HCT116 (cell line): Measurements from ENCODE around the gene NCBP3. TPM values are rescaled to one million over a fixed set of nuclear protein-coding genes. Genes with fewer than 3 reads are reported as not detected.
A peak's percentile ranks its signal among the peaks of the same experiment; 100 is the strongest.

ENCODE experiments used
- ATAC-seq: fragments of 200-7000 bp; cut with Tn5 transposase; 2 replicates; pipeline ENCODE4 v1.9.1; 2020; ENCODE audit warnings: mild to moderate bottlenecking, moderate library complexity
- BruUV-seq: library from RNA; stranded (reverse); fragments of 400-500 nt; replicated peaks from 2 replicates; lab custom pipeline; 2021; lab: Mats Ljungman, UMichigan
- CTCF ChIA-PET: fragments of 300-600 bp; sonication (Branson Sonifier 250); formaldehyde crosslinking; loops from one replicate; lab custom pipeline; 2021; ENCODE audit warnings: antibody characterized with exemption; lab: Charles Lee
- POLR2A ChIA-PET: fragments of 300-600, 350-600 bp; sonication (Branson Sonifier 250); formaldehyde crosslinking; loops from one replicate; lab custom pipeline; 2021; ENCODE audit warnings: antibody characterized with exemption; lab: Charles Lee
- RAD21 ChIA-PET, 2 experiments: fragments of 300-600 bp; sonication (Branson Sonifier 250); formaldehyde crosslinking; loops; one replicate each; lab custom pipeline; 2023; ENCODE audit warnings: low total read pairs in 2 of 2; ENCODE audit not compliant: uncharacterized antibody in 2 of 2, unreplicated experiment in 2 of 2, low non-redundant PET in 1 of 2; lab: Charles Lee
- DNase-seq: peaks from one replicate; pipeline ENCODE4 v3.0.0-alpha.2; 2010; ENCODE audit warnings: low read depth, low spot score
- H2AFZ ChIP-seq: fragments of 200-600 bp; shearing (Covaris generic), sonication (generic); 2 replicates; pipeline ENCODE4 v1.6.1; 2017; ENCODE audit warnings: low read depth, mixed run types, mixed read lengths, antibody characterized with exemption, low read length; ENCODE audit not compliant: poor library complexity, severe bottlenecking
- H3K27ac ChIP-seq: 2 replicates; pipeline ENCODE4 v1.5.1; 2012; ENCODE audit warnings: low read depth, low read length
- H3K27me3 ChIP-seq: fragments of 200-600 bp; sonication (generic); 2 replicates; pipeline ENCODE4 v1.6.1; 2016; ENCODE audit warnings: mixed run types, low read length, mixed read lengths; ENCODE audit not compliant: insufficient read depth
- H3K36me3 ChIP-seq, 2 experiments: fragments of 200-500 bp in 1 of 2; fragments of 200-600 bp in 1 of 2; sonication (Bioruptor generic) in 1 of 2; sonication (generic) in 1 of 2; 2 replicates each; pipeline versions ENCODE4 v1.5.1 to v1.6.1; 2014 to 2016; ENCODE audit warnings: low read length in 2 of 2, inconsistent platforms in 1 of 2, mixed read lengths in 1 of 2, mixed run types in 1 of 2; ENCODE audit not compliant: insufficient read depth in 2 of 2, control insufficient read depth in 1 of 2
- H3K4me1 ChIP-seq, 2 experiments: fragments of 200-600 bp in 1 of 2; sonication (generic) in 1 of 2; 2 replicates each; pipeline versions ENCODE4 v1.5.1 to v1.6.1; 2012 to 2017; ENCODE audit warnings: low read length in 2 of 2, inconsistent platforms in 1 of 2, mild to moderate bottlenecking in 1 of 2, mixed read lengths in 1 of 2, mixed run types in 1 of 2, moderate library complexity in 1 of 2; ENCODE audit not compliant: insufficient read depth in 2 of 2, control insufficient read depth in 1 of 2
- H3K4me2 ChIP-seq: fragments of 200-600 bp; sonication (generic); 2 replicates; pipeline ENCODE4 v1.6.1; 2017; ENCODE audit warnings: mixed run types, low read length, mixed read lengths
- H3K4me3 ChIP-seq, 2 experiments: fragments of 200-600 bp in 1 of 2; sonication (generic) in 1 of 2; replicated peaks in 1 of 2; 2 replicates each; pipeline ENCODE4 v1.5.1; 2011 to 2016; ENCODE audit warnings: low read length in 2 of 2, control low read depth in 1 of 2, low read depth in 1 of 2, mild to moderate bottlenecking in 1 of 2, mixed read lengths in 1 of 2, mixed run types in 1 of 2
- H3K79me2 ChIP-seq: fragments of 200-600 bp; sonication (generic); 2 replicates; pipeline ENCODE4 v1.6.1; 2017; ENCODE audit warnings: mild to moderate bottlenecking, mixed run types, low read length, moderate library complexity, mixed read lengths; ENCODE audit not compliant: insufficient read depth
- H3K9ac ChIP-seq: fragments of 200-600 bp; sonication (generic); 2 replicates; pipeline ENCODE4 v1.6.1; 2016; ENCODE audit warnings: low read length, mixed read lengths
- H3K9me2 ChIP-seq: fragments of 200-600 bp; sonication (generic), shearing (Covaris generic); 2 replicates; pipeline ENCODE4 v1.6.1; 2017; ENCODE audit warnings: mixed run types, mild to moderate bottlenecking, moderate library complexity; ENCODE audit not compliant: insufficient read depth
- H3K9me3 ChIP-seq, 2 experiments: fragments of 200-500 bp in 1 of 2; fragments of 200-600 bp in 1 of 2; sonication (Bioruptor generic) in 1 of 2; sonication (generic) in 1 of 2; 2 replicates each; pipeline ENCODE4 v1.6.1; 2014 to 2017; ENCODE audit warnings: low read length in 2 of 2, mixed read lengths in 2 of 2, inconsistent platforms in 1 of 2, low read depth in 1 of 2, mild to moderate bottlenecking in 1 of 2, mixed run types in 1 of 2, moderate library complexity in 1 of 2; ENCODE audit not compliant: control insufficient read depth in 1 of 2, insufficient read depth in 1 of 2
- H4K20me1 ChIP-seq: fragments of 200-600 bp; sonication (generic), shearing (Covaris generic); 2 replicates; pipeline ENCODE4 v1.6.1; 2017; ENCODE audit warnings: mixed run types, mild to moderate bottlenecking, moderate library complexity; ENCODE audit not compliant: insufficient read depth
- CBX3 ChIP-seq: IDR thresholded peaks from 2 replicates; pipeline ENCODE4 v1.6.1; 2012; ENCODE audit warnings: low read depth
- EGR1 ChIP-seq: IDR thresholded peaks from 2 replicates; pipeline ENCODE4 v1.6.1; 2012; ENCODE audit warnings: low read depth
- EZH2phosphoT487 ChIP-seq: fragments of 200-600 bp; IDR thresholded peaks from 2 replicates; pipeline ENCODE4 v1.6.1; 2018; ENCODE audit warnings: antibody characterized with exemption, borderline replicate concordance
- FOSL1 ChIP-seq: IDR thresholded peaks from 2 replicates; pipeline ENCODE4 v1.6.1; 2012; ENCODE audit warnings: low read depth
- MAX ChIP-seq: IDR thresholded peaks from 2 replicates; pipeline ENCODE4 v1.6.1; 2012
- POLR2A ChIP-seq: IDR thresholded peaks from 2 replicates; pipeline ENCODE4 v1.7.0; 2011; ENCODE audit warnings: borderline replicate concordance; ENCODE audit not compliant: insufficient read depth, insufficient read length; ENCODE audit errors: extremely low read depth
- POLR2AphosphoS5 ChIP-seq: IDR thresholded peaks from 2 replicates; pipeline ENCODE4 v1.6.1; 2011; ENCODE audit warnings: mild to moderate bottlenecking, low read depth, low read length, moderate library complexity
- RAD21 ChIP-seq: IDR thresholded peaks from 2 replicates; pipeline ENCODE4 v1.6.1; 2012; ENCODE audit warnings: low read depth, mild to moderate bottlenecking
- YY1 ChIP-seq: IDR thresholded peaks from 2 replicates; pipeline ENCODE4 v1.6.1; 2011; ENCODE audit warnings: low read length, low read depth, moderate library complexity, mild to moderate bottlenecking; ENCODE audit not compliant: insufficient replicate concordance; ENCODE audit errors: extremely low read depth
- ZBTB33 ChIP-seq: IDR thresholded peaks from 2 replicates; pipeline ENCODE4 v1.6.1; 2011; ENCODE audit warnings: mild to moderate bottlenecking, low read length, moderate library complexity; ENCODE audit not compliant: insufficient replicate concordance; ENCODE audit errors: extremely low read depth
- ZNF274 ChIP-seq: fragments of 200-500 bp; sonication (Bioruptor generic); IDR thresholded peaks from 2 replicates; pipeline ENCODE4 v1.6.1; 2014; ENCODE audit warnings: mild to moderate bottlenecking, low read depth, low read length, inconsistent platforms
- intact Hi-C: fragments of 100-400 bp; cut with micrococcal nuclease; formaldehyde crosslinking; loops from 2 replicates; pipeline ENCODE4 v1.10.0; 2022
- total RNA-seq: library from RNA; stranded (reverse); gene quantifications from one replicate; pipeline ENCODE4 v1.2.1, GENCODE V29; 2021; ENCODE audit not compliant: unreplicated experiment
- TF ChIP-seq, protein P1 (sequence below), 3 experiments: fragments of 200-600 bp in 1 of 3; sonication (generic) in 1 of 3; IDR thresholded peaks in 2 of 3; conservative IDR thresholded peaks in 1 of 3; 2 replicates each; pipeline ENCODE4 v1.5.1; 2012 to 2017; ENCODE audit warnings: low read depth in 2 of 3, low read length in 2 of 3, antibody characterized with exemption in 1 of 3, borderline replicate concordance in 1 of 3, control low read depth in 1 of 3, mild to moderate bottlenecking in 1 of 3, mixed read lengths in 1 of 3, mixed run types in 1 of 3, moderate library complexity in 1 of 3; ENCODE audit not compliant: insufficient read depth in 1 of 3
- TF ChIP-seq, protein P2 (sequence below): IDR thresholded peaks from 2 replicates; pipeline ENCODE4 v1.6.1; 2012

Gene NCBP3
- total RNA-seq, 1 experiment from 2014 or later: 46.5 TPM

DNA sequence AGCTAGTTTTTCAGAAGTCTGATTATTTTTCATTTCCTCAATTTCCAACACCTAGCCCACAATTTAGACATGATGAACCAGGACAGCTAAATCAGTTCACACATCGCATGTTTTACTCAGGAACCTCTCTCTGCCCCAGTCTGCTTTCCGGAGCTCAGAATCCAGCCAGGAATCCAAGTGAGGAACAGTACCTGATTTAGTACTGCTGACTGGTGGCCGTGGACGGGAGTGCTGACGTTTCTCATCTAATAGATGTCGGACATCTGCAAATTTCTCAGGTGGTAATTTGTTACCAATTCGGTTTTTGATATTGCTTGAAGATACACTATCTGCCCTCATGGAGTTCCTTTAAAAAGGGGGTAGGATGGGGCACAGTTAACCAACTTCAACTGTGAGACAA, 30.1 kb downstream of the NCBP3 start:
- Histone ChIP-seq H3K27me3 (no peaks in the 10 kb centered on the region), H3K4me1 (no peaks in the 10 kb centered on the region), H2AFZ (no peak overlapping the region), H3K27ac (no peak overlapping the region), H3K4me2 (no peak overlapping the region), H3K79me2 (no peaks in the 10 kb centered on the region), H4K20me1 (no peaks in the 10 kb centered on the region), H3K9me2 (no peaks in the 10 kb centered on the region), H3K9ac (no peak overlapping the region), H3K4me3 (no peak overlapping the region), H3K9me3 (no peaks in the 10 kb centered on the region), H3K36me3 (peaks cover 29 to 44% of the 10 kb centered on the region in 2 experiments)
- DNase-seq: no peak
- POLR2A ChIA-PET: no interaction called here
- ATAC-seq: no peak
- no peak for TF ChIP-seq EGR1
- no peak for TF ChIP-seq YY1
- TF ChIP-seq MAX: no peak
- TF ChIP-seq EZH2phosphoT487: no peak
- TF ChIP-seq, protein P1, sequence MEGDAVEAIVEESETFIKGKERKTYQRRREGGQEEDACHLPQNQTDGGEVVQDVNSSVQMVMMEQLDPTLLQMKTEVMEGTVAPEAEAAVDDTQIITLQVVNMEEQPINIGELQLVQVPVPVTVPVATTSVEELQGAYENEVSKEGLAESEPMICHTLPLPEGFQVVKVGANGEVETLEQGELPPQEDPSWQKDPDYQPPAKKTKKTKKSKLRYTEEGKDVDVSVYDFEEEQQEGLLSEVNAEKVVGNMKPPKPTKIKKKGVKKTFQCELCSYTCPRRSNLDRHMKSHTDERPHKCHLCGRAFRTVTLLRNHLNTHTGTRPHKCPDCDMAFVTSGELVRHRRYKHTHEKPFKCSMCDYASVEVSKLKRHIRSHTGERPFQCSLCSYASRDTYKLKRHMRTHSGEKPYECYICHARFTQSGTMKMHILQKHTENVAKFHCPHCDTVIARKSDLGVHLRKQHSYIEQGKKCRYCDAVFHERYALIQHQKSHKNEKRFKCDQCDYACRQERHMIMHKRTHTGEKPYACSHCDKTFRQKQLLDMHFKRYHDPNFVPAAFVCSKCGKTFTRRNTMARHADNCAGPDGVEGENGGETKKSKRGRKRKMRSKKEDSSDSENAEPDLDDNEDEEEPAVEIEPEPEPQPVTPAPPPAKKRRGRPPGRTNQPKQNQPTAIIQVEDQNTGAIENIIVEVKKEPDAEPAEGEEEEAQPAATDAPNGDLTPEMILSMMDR (IDR thresholded peaks at IDR 0.05 in 2 of 3, conservative IDR thresholded peaks at IDR 0.05 in 1 of 3; ENCODE audit: borderline replicate concordance in 1 of 3, insufficient read depth in 1 of 3, low read depth in 2 of 3, low read length in 2 of 3): peak in 2 of 3 experiments; percentile 11 to 34; a peak in 1 of 6 replicates
- no peak for TF ChIP-seq CBX3
- no peak for TF ChIP-seq ZBTB33
- TF ChIP-seq ZNF274: no peak
- peak; percentile 22; the same call in 1 of the 2 replicates for TF ChIP-seq RAD21
- no peak for TF ChIP-seq POLR2A
- TF ChIP-seq FOSL1: no peak
- TF ChIP-seq, protein P2, sequence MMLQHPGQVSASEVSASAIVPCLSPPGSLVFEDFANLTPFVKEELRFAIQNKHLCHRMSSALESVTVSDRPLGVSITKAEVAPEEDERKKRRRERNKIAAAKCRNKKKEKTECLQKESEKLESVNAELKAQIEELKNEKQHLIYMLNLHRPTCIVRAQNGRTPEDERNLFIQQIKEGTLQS: no peak
- no peak for TF ChIP-seq POLR2AphosphoS5
- BruUV-seq: no TSS peak
- RAD21 ChIA-PET: no interaction called here
- intact Hi-C loops: no loop called here
- CTCF ChIA-PET: interaction anchor here (0.8 to 1.3 kb wide), 2 partner anchors 77 to 78 kb away, joined by 3 read pairs; no protein-coding TSS in a partner anchor
